Breast epithelium (tissue), 4 donors: Measurements from ENCODE around the gene GPI. TPM values are rescaled to one million over a fixed set of nuclear protein-coding genes. Genes with fewer than 3 reads are reported as not detected.

Experiments
- DNase-seq, 2 donors: peaks; one replicate each; pipeline ENCODE4 v3.0.0-alpha.2; 2019; ENCODE audit warnings: low spot score in 2 of 2
- H3K27ac ChIP-seq, 2 donors: fragments of 200-600 bp; sonication (generic) in 1 of 2; one replicate each; pipeline ENCODE4 v1.5.1; 2016 to 2019; ENCODE audit warnings: mild to moderate bottlenecking in 1 of 2
- H3K27me3 ChIP-seq, 2 donors: fragments of 200-600 bp; sonication (generic) in 1 of 2; one replicate each; pipeline versions ENCODE4 v1.5.1 to v1.6.0; 2017 to 2019; ENCODE audit warnings: control low read depth in 1 of 2, mild to moderate bottlenecking in 1 of 2
- H3K36me3 ChIP-seq: fragments of 200-600 bp; one replicate; pipeline ENCODE4 v1.5.1; 2019
- H3K4me1 ChIP-seq, 2 donors: fragments of 200-600 bp; sonication (generic); one replicate each; pipeline ENCODE4 v1.5.1; 2016 to 2019; ENCODE audit warnings: control low read depth in 1 of 2
- H3K4me3 ChIP-seq, 3 donors: fragments of 200-600 bp; sonication (generic); 1 replicate in 2 of 3; 2 replicates in 1 of 3; pipeline ENCODE4 v1.5.1; 2016 to 2019; ENCODE audit warnings: mild to moderate bottlenecking in 3 of 3, moderate library complexity in 2 of 3
- H3K9me3 ChIP-seq, 2 donors: fragments of 200-600 bp; sonication (generic) in 1 of 2; one replicate each; pipeline ENCODE4 v1.5.1; 2016 to 2019; ENCODE audit warnings: control low read depth in 1 of 2
- CTCF ChIP-seq, 3 donors: fragments of 450-650 bp; IDR thresholded peaks; one replicate each; pipeline ENCODE4 v1.5.1; 2016 to 2017; ENCODE audit warnings: antibody characterized with exemption in 3 of 3, mild to moderate bottlenecking in 3 of 3, moderate library complexity in 3 of 3
- POLR2A ChIP-seq: fragments of 450-650 bp; IDR thresholded peaks from one replicate; pipeline ENCODE4 v1.6.1; 2016; ENCODE audit warnings: antibody characterized with exemption, mild to moderate bottlenecking, moderate library complexity
- POLR2AphosphoS5 ChIP-seq, 3 donors: sonication (generic); formaldehyde crosslinking; IDR thresholded peaks; one replicate each; pipeline ENCODE4 v1.6.1; 2017; ENCODE audit warnings: antibody characterized with exemption in 3 of 3
- intact Hi-C: fragments of 100-400 bp; cut with DNase I; formaldehyde crosslinking; loops from one replicate; pipeline ENCODE4 v1.15.1; 2023; ENCODE audit warnings: low total_unique reads
- total RNA-seq, 3 donors: library from RNA; depleted of rRNA; stranded (reverse); fragments of >200 nt; gene quantifications; one replicate each; pipeline ENCODE4 v1.1.0, GENCODE V29; 2016

GPI gene
- total RNA-seq, 3 donors from 2014 or later, result 97.9 to 130 (median 113) TPM

DNA sequence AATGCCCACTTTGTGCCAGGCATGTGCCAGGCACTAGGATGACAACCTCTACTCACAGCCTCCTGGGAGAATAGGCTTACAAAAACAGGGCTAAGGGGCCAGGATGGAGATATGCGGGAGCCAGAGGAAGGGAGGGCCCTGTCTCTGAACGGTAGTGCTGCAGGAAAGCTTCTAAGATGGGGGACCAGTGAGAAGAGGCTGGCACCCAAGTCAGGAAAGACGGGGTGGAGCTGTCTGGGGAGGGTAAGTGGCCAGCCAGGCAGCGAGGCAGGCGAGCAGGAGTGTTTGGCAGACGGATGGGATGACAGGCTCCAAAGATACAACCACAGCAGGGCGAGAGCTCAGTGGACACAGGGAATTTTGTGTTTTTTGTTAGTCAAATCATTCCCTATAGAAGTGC is 44.7 kb upstream of the GPI start:
- no peak for DNase-seq
- Histone ChIP-seq H3K4me3 (no peak overlapping the region), H3K36me3 (no peaks in the 10 kb centered on the region), H3K27me3 (no peaks in the 10 kb centered on the region), H3K9me3 (no peaks in the 10 kb centered on the region), H3K27ac (peak overlapping the region; percentile 58 to 76), H3K4me1 (peaks cover 8 to 14% of the 10 kb centered on the region in 2 donors)
- intact Hi-C loops, result no loop called here
- TF ChIP-seq POLR2AphosphoS5 (IDR thresholded peaks at IDR 0.05) (no peak), CTCF (IDR thresholded peaks at IDR 0.05) (no peak), POLR2A (no peak)

GRCh38 chr19:34321735-34322134 is 43.3 kb upstream of the GPI start:
- H3K4me3 ChIP-seq, result no peak overlapping the region
- no peaks in the 10 kb centered on the region for H3K9me3 ChIP-seq
- H3K27me3 ChIP-seq, result no peaks in the 10 kb centered on the region
- no peak for TF ChIP-seq POLR2AphosphoS5 (IDR thresholded peaks at IDR 0.05)
- TF ChIP-seq POLR2A, result no peak
- TF ChIP-seq CTCF (IDR thresholded peaks at IDR 0.05), result no peak
- no peak for DNase-seq
- intact Hi-C loops, result no loop called here
- H3K27ac ChIP-seq, result no peak overlapping the region
- peaks cover 14% of the 10 kb centered on the region in 2 donors for H3K4me1 ChIP-seq
- no peaks in the 10 kb centered on the region for H3K36me3 ChIP-seq

DNA sequence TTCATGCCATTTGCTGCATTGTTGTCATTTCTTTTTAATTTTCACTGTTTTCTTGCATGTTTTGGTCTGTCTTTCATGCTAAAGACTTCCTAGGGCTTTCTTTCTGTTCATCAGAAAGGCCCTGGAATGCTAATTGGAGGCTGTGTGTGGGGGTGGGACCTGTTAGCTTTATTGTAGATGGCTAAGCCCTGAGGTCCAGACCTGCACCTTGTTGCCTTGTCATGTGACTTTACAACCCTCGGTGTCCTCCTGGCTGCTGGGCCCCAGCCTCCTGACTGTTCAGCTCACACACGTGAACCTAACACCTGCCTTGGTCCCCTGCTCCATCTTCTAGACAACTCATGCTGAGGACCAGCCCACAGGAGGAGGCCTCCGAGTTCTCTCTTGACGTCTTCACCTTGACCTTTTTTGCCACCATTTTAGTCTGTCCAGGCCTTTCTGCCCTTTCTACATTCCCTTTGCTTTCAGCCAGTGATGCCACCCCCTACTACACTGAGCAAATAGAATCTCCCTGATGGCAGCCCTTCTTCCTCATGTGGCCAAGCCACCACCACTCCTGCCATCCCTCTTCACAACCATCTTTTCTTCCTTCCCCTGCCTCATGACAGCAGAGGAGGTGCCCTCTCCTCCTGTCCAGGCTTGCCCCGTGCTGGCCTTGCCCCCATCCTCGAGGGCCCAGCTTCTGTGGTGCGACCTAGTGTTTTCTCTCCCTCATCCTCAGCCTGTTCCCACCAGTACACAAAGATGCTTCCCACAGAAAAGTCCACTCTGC is 41.4 kb upstream of the GPI start:
- Histone ChIP-seq H3K9me3 (no peaks in the 10 kb centered on the region), H3K36me3 (no peaks in the 10 kb centered on the region), H3K4me3 (no peak overlapping the region), H3K4me1 (peaks cover 5 to 6% of the 10 kb centered on the region in 2 donors), H3K27me3 (no peaks in the 10 kb centered on the region), H3K27ac (no peak overlapping the region)
- no peak for DNase-seq
- TF ChIP-seq CTCF (IDR thresholded peaks at IDR 0.05), result no peak
- TF ChIP-seq POLR2A, result no peak
- TF ChIP-seq POLR2AphosphoS5 (IDR thresholded peaks at IDR 0.05), result no peak
- intact Hi-C loops, result no loop called here

DNA sequence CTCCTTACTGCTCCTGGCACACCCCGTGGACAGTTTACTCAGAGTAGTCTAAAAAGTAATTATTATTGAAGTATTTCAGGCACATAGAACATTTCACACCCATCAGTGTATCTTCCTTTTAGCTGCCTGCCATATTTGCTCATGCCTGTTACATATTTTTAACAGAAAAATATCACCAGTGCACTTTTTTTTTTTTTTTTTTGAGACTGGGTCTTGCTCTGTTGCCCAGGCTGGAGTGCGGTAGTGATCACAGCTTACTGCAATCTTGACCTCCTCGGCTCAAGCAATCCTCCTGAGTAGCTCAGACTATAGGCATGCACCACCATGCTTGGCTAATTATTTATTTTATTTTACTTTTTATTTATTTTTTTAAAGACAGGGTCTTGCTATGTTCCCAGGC is 40.7 kb upstream of the GPI start:
- intact Hi-C loops, result no loop called here
- H3K27me3 ChIP-seq, result no peaks in the 10 kb centered on the region
- peaks cover 0 to 6% of the 10 kb centered on the region in 2 donors for H3K4me1 ChIP-seq
- DNase-seq, result no peak
- no peaks in the 10 kb centered on the region for H3K9me3 ChIP-seq
- H3K4me3 ChIP-seq, result no peak overlapping the region
- H3K27ac ChIP-seq, result no peak overlapping the region
- TF ChIP-seq POLR2A, result no peak
- no peak for TF ChIP-seq POLR2AphosphoS5 (IDR thresholded peaks at IDR 0.05)
- TF ChIP-seq CTCF (IDR thresholded peaks at IDR 0.05), result no peak
- H3K36me3 ChIP-seq, result no peaks in the 10 kb centered on the region

DNA sequence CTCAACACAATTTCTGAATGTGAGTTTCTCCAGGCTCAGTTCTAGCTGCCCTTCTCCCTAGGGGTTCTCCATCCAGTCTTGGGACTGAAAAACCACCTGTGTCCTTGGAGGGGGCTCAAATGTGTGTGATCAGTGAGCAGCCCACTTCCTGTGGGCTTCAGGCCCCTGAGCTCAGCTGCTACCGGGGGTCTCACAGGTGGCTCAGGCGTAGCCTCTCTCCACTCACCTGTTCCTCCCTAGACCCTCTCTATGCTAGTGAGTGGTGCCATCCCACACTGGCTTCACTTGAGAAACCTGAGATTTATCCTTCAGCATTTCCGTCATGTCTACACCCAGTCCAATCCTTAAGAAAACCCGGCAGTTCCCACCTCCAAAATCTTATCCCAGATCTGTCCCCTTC is 39.8 kb upstream of the GPI start:
- Histone ChIP-seq H3K27me3 (no peaks in the 10 kb centered on the region), H3K4me3 (no peak overlapping the region), H3K4me1 (peaks cover 0 to 6% of the 10 kb centered on the region in 2 donors), H3K27ac (no peak overlapping the region), H3K36me3 (no peaks in the 10 kb centered on the region), H3K9me3 (no peaks in the 10 kb centered on the region)
- no peak for DNase-seq
- no peak for TF ChIP-seq POLR2A
- TF ChIP-seq POLR2AphosphoS5 (IDR thresholded peaks at IDR 0.05), result no peak
- no peak for TF ChIP-seq CTCF (IDR thresholded peaks at IDR 0.05)
- intact Hi-C loops, result no loop called here
